NK-92 (cell line): ENCODE results near the gene GNAI2.

Experiments
- DNase-seq: peaks from one replicate; lab custom pipeline; 2025; ENCODE audit not compliant: unreplicated experiment; lab: John Stamatoyannopoulos, UW

GNAI2 gene

DNA sequence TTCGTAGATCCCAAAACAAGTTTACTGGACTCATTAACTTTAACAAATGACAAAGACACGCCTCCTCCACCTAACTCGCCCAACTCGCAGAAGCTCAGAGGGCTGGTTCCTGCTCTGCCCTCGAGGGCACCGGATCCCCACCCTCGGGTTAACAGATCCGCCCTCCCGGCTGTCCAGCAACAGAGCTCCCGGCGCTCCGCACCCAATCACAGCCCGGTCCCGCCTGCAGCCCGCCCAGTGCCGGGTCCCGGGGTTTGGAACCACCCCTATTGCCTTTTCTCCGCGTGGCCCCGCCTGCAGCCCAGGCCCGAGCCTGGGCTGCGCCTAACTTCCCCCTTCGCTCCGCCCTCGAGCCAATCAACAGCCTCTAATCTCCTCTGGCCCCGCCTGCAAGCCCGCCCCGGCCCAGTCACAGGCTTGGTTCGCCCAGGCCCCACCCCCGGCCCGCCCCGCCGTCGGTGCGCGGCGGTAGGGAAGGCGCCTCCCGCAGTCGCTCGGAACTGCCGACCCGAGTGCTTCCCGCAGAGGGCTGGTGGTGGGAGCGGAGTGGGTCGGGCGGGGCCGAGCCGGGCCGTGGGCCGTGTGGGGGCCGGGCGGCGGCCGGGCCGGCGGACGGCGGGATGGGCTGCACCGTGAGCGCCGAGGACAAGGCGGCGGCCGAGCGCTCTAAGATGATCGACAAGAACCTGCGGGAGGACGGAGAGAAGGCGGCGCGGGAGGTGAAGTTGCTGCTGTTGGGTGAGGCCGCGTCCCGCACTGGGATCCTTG lies at the start of gene GNAI2:
TSS of gene GNAI2 (plus strand) at position 489 of the 768 bp plus-strand sequence. CDS start at position 621, 132 bp downstream.
- peak; percentile 93 for DNase-seq

DNA sequence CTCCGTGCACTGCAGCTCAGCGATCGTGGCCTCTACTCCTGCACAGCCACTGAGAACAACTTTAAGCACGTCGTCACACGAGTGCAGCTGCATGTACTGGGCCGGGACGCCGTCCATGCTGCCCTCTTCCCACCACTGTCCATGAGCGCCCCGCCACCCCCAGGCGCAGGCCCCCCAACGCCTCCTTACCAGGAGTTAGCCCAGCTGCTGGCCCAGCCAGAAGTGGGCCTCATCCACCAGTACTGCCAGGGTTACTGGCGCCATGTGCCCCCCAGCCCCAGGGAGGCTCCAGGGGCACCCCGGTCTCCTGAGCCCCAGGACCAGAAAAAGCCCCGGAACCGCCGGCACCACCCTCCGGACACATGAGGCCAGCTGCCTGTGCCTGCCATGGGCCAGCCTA lies 48.3 kb upstream of the GNAI2 start:
- no peak for DNase-seq

GRCh38 chr3:50189274-50189673 lies 46.7 kb upstream of the GNAI2 start:
- DNase-seq: no peak

GRCh38 chr3:50189989-50190388 lies 46.0 kb upstream of the GNAI2 start:
- DNase-seq: no peak

DNA sequence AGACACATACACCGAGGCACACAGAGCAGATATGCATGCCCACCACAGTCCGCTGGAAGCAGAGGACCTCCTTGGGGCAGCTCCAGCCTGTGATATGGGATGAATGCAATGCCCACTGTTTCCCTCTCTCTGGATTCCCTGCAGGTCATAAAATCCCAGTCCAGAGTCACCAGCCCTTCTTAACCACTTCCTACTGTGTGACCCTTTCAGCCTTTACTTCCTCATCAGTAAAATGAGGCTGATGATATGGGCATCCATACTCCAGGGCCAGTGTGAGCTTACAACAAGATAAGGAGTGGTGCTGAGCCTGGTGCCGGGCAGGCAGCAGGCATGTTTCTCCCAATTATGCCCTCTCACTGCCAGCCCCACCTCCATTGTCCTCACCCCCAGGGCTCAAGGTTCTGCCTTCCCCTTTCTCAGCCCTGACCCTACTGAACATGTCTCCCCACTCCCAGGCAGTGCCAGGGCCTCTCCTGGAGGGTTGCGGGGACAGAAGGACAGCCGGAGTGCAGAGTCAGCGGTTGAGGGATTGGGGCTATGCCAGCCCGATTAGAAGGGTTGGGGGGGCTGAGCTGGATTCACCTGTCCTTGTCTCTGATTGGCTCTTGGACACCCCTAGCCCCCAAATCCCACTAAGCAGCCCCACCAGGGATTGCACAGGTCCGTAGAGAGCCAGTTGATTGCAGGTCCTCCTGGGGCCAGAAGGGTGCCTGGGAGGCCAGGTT lies 44.9 kb upstream of the GNAI2 start, which contains the start of gene GNAT1:
TSS of gene GNAT1 (plus strand) at position 675 of the 725 bp plus-strand sequence. CDS start 116 bp downstream, outside the sequence.
- DNase-seq: no peak

DNA sequence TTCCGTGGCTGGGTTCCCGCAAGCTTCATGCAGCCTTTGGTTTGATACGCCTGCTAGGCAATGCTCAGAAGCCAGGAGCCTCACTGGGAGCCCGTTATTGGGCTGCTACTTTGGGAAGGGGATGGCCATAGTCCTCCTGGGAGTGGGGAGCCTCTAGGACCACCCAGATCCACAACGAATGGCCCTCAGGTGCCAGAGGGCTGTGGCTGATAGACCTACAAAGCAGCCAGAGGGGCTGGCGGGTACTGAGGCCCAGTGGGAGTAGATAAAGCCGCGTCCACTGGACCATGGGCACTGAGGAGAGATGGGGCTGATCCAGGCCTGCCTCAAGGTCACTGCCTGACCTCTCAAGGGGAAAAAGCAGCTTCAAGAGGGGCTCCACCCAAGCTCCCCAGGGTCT lies 43.9 kb upstream of the GNAI2 start:
- no peak for DNase-seq

DNA sequence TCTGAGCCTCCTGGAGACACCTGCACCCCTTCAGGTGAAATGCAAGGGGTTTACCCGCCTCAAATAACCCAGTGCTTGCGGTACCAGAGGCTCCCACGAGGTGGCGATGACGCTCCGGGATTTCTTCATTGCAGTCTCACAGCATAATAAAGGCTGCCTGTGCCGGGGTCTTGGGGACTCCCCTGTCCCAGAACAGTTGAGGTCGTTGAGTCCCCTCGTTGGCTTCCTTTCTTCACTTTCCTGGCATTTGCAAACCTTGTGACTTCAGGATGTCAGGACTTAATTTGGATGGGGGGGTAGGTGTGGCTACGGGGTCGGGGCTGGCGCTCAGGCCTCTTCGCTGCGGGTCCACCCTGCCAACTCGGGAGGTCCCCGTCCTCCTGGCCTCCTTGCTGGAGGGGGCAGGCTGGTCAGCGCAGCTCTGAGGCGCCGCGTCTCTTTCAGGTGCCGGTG lies 43.3 kb upstream of the GNAI2 start:
- no peak for DNase-seq

- DNase-seq: no peak
Measured at GRCh38 chr3:50193286-50193685, 42.7 kb upstream of the GNAI2 start.

DNA sequence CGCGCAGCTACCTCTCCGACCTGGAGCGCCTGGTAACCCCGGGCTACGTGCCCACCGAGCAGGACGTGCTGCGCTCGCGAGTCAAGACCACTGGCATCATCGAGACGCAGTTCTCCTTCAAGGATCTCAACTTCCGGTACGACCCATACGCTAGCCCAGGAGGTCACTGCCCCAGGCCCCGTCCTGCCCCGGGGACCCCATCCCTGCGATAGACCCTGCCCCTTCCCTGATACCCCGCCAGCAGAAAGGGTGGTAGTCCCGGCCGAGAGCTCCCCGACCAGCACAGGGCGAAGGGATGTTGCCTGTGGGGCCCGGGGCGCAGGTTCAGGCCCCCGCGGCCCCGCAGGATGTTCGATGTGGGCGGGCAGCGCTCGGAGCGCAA lies 42.3 kb upstream of the GNAI2 start:
- no peak for DNase-seq

- peak; percentile 21 for DNase-seq
Measured at GRCh38 chr3:50194128-50194902, 41.7 kb upstream of the GNAI2 start.

GRCh38 chr3:50194903-50195500 lies 41.0 kb upstream of the GNAI2 start:
- no peak for DNase-seq

GRCh38 chr3:50195501-50196252 lies 40.3 kb upstream of the GNAI2 start:
- DNase-seq: no peak

DNA sequence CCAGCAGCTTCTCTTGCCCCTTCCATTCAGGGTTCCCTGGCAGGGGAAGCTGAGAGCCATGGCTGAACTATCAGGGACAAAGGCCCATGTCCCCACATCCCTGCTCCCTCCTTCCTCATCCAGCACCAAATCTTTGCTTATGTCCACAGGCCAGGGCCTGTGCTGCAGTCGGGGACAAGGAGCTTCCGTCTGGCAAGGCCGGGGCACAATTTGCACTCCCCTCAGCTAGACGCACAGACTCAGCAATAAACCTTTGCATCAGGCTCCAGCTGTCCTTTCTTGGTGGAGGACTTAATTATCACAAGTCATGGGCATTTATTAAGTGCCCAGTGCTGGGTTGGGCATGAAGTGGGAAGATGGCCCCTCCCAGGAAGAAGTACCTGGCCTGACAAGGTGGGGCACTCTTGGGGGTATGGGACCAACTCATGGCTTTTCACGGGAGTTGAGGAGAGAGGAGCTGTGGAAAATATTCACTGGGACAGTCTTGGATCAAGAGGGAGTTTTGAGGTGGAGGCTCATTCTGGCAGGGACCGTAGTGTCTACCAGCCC lies 39.7 kb upstream of the GNAI2 start:
- no peak for DNase-seq

GRCh38 chr3:50201573-50202315 lies 34.3 kb upstream of the GNAI2 start:
- no peak for DNase-seq

DNA sequence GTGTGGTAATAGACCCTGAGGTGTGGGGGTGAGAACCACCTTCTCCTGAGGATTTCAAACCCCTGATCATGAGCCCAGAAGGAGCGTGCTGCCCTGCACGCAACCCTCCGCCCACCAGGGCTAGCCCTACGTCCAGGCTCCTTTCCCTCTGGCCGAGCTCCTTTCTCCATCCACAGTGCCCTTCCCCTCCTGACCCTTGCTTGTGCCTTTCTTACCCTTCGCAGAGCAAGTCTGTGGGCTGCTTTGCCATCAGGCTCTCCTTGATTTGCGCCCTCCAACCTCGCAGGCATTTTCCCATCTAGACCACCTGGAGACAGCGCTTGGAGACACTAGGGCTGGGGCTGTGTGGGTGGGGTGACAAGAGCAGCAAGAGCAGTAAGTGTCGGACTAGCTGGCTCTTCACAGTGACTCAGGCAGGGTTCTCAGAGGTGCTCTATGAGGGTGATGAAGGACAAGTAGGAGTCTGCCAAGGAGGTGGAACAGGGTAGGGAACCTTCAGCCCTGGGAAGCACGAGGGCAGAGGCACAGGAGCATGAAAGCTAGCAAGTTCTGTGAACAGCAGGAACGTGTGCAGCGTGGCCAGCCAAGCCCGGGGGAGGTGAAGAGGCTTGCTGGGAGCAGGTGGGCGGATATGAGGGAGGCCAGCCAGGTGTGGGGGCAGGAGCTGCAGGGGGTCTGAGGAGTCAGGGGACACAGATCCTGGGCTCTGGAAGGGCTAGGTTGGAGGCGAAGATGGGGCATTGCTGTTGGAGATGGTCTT lies 33.5 kb upstream of the GNAI2 start:
- no peak for DNase-seq

- no peak for DNase-seq
Measured at GRCh38 chr3:50203113-50203808, 32.7 kb upstream of the GNAI2 start.

GRCh38 chr3:50203809-50204803 lies 31.9 kb upstream of the GNAI2 start:
- no peak for DNase-seq
